ENCODE measurements around the gene MRAP2.

DNA sequence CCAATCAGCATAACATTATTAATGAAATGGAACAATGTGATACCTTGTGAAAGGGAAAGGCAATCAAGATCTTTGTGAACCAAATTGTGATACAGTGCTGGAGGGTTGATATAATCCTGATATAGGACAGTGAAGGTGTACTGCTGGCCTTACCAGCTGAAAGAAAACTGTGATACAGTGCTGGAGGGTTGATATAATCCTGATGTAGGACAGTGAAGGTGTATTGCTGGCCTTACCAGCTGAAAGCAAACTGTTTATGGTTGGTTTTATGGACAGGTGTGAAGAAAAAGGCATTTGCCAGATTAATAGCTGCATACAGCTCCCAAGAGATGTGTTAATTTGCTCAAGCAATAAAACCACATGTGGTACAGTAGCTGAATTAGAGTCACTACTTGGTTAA lies 73.9 kb downstream of the MRAP2 start:
- TF ChIP-seq, protein P1, sequence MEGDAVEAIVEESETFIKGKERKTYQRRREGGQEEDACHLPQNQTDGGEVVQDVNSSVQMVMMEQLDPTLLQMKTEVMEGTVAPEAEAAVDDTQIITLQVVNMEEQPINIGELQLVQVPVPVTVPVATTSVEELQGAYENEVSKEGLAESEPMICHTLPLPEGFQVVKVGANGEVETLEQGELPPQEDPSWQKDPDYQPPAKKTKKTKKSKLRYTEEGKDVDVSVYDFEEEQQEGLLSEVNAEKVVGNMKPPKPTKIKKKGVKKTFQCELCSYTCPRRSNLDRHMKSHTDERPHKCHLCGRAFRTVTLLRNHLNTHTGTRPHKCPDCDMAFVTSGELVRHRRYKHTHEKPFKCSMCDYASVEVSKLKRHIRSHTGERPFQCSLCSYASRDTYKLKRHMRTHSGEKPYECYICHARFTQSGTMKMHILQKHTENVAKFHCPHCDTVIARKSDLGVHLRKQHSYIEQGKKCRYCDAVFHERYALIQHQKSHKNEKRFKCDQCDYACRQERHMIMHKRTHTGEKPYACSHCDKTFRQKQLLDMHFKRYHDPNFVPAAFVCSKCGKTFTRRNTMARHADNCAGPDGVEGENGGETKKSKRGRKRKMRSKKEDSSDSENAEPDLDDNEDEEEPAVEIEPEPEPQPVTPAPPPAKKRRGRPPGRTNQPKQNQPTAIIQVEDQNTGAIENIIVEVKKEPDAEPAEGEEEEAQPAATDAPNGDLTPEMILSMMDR (IDR thresholded peaks at IDR 0.05): no peak
- no peak for TF ChIP-seq ZFX (IDR thresholded peaks at IDR 0.05; ENCODE audit: borderline replicate concordance)

Measured in 22Rv1 (cell line).